Liver (tissue), 9 donors: ENCODE results near the gene RABEP1. TPM values are rescaled to one million over a fixed set of nuclear protein-coding genes. Genes with fewer than 3 reads are reported as not detected.
A peak's percentile ranks its signal among the peaks of the same experiment; 100 is the strongest.

ENCODE experiments used
- DNase-seq: peaks from one replicate; pipeline ENCODE4 v3.0.0-alpha.2; 2017; ENCODE audit warnings: low spot score
- H3K27ac ChIP-seq, 2 donors: one replicate each; pipeline ENCODE4 v1.7.0; 2013; ENCODE audit warnings: inconsistent platforms in 2 of 2, low read length in 2 of 2, control low read depth in 1 of 2, low read depth in 1 of 2, mild to moderate bottlenecking in 1 of 2
- H3K27me3 ChIP-seq, 4 donors: one replicate each; pipeline versions ENCODE4 v1.6.1 to v1.7.0; 2013; ENCODE audit warnings: low read length in 3 of 4, inconsistent platforms in 1 of 4, mild to moderate bottlenecking in 1 of 4, moderate library complexity in 1 of 4; ENCODE audit not compliant: control insufficient read depth in 4 of 4, insufficient read depth in 4 of 4
- H3K36me3 ChIP-seq, 4 donors: one replicate each; pipeline versions ENCODE4 v1.6.1 to v1.7.0; 2013; ENCODE audit warnings: low read length in 3 of 4, mild to moderate bottlenecking in 3 of 4, low read depth in 1 of 4, moderate library complexity in 1 of 4; ENCODE audit not compliant: control insufficient read depth in 4 of 4, insufficient read depth in 3 of 4
- H3K4me1 ChIP-seq, 4 donors: one replicate each; pipeline versions ENCODE4 v1.6.1 to v1.7.0; 2013; ENCODE audit warnings: low read length in 3 of 4, mild to moderate bottlenecking in 3 of 4, moderate library complexity in 1 of 4; ENCODE audit not compliant: control insufficient read depth in 4 of 4, insufficient read depth in 4 of 4
- H3K4me3 ChIP-seq, 3 donors: one replicate each; pipeline versions ENCODE4 v1.6.1 to v1.7.0; 2013; ENCODE audit warnings: low read length in 3 of 3, control low read depth in 1 of 3, low read depth in 1 of 3, mild to moderate bottlenecking in 1 of 3
- H3K9ac ChIP-seq, 2 donors: one replicate each; pipeline ENCODE4 v1.7.0; 2013; ENCODE audit warnings: low read length in 2 of 2, mild to moderate bottlenecking in 2 of 2, moderate library complexity in 2 of 2, control low read depth in 1 of 2, low read depth in 1 of 2
- H3K9me3 ChIP-seq, 4 donors: one replicate each; pipeline versions ENCODE4 v1.6.1 to v1.7.0; 2013; ENCODE audit warnings: low read length in 3 of 4; ENCODE audit not compliant: control insufficient read depth in 4 of 4
- EGR1 ChIP-seq, 2 donors: IDR thresholded peaks; 2 replicates each; pipeline ENCODE4 v1.6.1; 2016 to 2018; ENCODE audit warnings: antibody characterized with exemption in 2 of 2, low read depth in 2 of 2
- FOXA1 ChIP-seq: IDR thresholded peaks from 2 replicates; pipeline ENCODE4 v1.6.1; 2016; ENCODE audit warnings: antibody characterized with exemption
- FOXA2 ChIP-seq: IDR thresholded peaks from 2 replicates; pipeline ENCODE4 v1.6.1; 2016; ENCODE audit warnings: antibody characterized with exemption
- GABPA ChIP-seq, 2 donors: IDR thresholded peaks in 1 of 2; conservative IDR thresholded peaks in 1 of 2; 2 replicates each; pipeline ENCODE4 v1.6.1; 2016; ENCODE audit warnings: antibody characterized with exemption in 2 of 2, mild to moderate bottlenecking in 1 of 2, moderate library complexity in 1 of 2
- HNF4A ChIP-seq, 2 donors: conservative IDR thresholded peaks; 2 replicates each; pipeline ENCODE4 v1.6.1; 2016; ENCODE audit warnings: antibody characterized with exemption in 2 of 2, mild to moderate bottlenecking in 2 of 2
- HNF4G ChIP-seq: IDR thresholded peaks from 2 replicates; pipeline ENCODE4 v1.6.1; 2016; ENCODE audit warnings: antibody characterized with exemption
- JUND ChIP-seq, 2 donors: IDR thresholded peaks; 2 replicates each; pipeline ENCODE4 v1.6.1; 2016; ENCODE audit warnings: antibody characterized with exemption in 2 of 2
- NR2F2 ChIP-seq: IDR thresholded peaks from 2 replicates; pipeline ENCODE4 v1.6.1; 2016; ENCODE audit warnings: antibody characterized with exemption
- RAD21 ChIP-seq, 2 donors: IDR thresholded peaks; 2 replicates each; pipeline ENCODE4 v1.6.1; 2016; ENCODE audit warnings: antibody characterized with exemption in 2 of 2, mild to moderate bottlenecking in 2 of 2
- REST ChIP-seq: IDR thresholded peaks from 2 replicates; pipeline ENCODE4 v1.6.1; 2016; ENCODE audit warnings: antibody characterized with exemption, mild to moderate bottlenecking
- RXRA ChIP-seq, 2 donors: IDR thresholded peaks; 2 replicates each; pipeline ENCODE4 v1.6.1; 2017 to 2018; ENCODE audit warnings: antibody characterized with exemption in 2 of 2, mild to moderate bottlenecking in 1 of 2
- SP1 ChIP-seq: IDR thresholded peaks from 2 replicates; pipeline ENCODE4 v1.6.1; 2018; ENCODE audit warnings: antibody characterized with exemption, mild to moderate bottlenecking
- TAF1 ChIP-seq: conservative IDR thresholded peaks from 2 replicates; pipeline ENCODE4 v1.6.1; 2016; ENCODE audit warnings: antibody characterized with exemption, mild to moderate bottlenecking
- YY1 ChIP-seq: IDR thresholded peaks from 2 replicates; pipeline ENCODE4 v1.6.1; 2016; ENCODE audit warnings: antibody characterized with exemption, mild to moderate bottlenecking
- ZBTB33 ChIP-seq: IDR thresholded peaks from 2 replicates; pipeline ENCODE4 v1.6.1; 2016; ENCODE audit warnings: antibody characterized with exemption
- WGBS: extraction: QIAGEN DNeasy Blood & Tissue Kit; methylation state at CpG from one replicate; pipeline ENCODE4 v1.1.7; 2013; 5-methylcytosine and 5-hydroxymethylcytosine counted together
- polyA plus RNA-seq, 2 donors: library from polyadenylated mRNA; stranded (reverse) in 1 of 2; unstranded in 1 of 2; fragments of 200-250 nt in 1 of 2; fragments of >200 nt in 1 of 2; fragmentation: Nextera tagmentation in 1 of 2; extraction: Ambion mirVana in 1 of 2; gene quantifications; one replicate each; pipeline versions ENCODE4 v1.2.1 to v1.2.3, GENCODE V29; 2013 to 2015
- total RNA-seq, 2 donors: library from RNA; depleted of rRNA; stranded (reverse); fragments of >200 nt; gene quantifications; one replicate each; pipeline ENCODE4 v1.2.3, GENCODE V29; 2014
- TF ChIP-seq, protein P1 (sequence below): IDR thresholded peaks from 2 replicates; pipeline ENCODE4 v1.6.1; 2016; ENCODE audit warnings: antibody characterized with exemption
- TF ChIP-seq, protein P2 (sequence below): fragments of 150-350 bp; IDR thresholded peaks from 2 replicates; pipeline ENCODE4 v1.5.1; 2017; ENCODE audit warnings: improper control_type of control experiment, low read depth, low read length; ENCODE audit not compliant: missing input control
- TF ChIP-seq, protein P3 (sequence below): IDR thresholded peaks from 2 replicates; pipeline ENCODE4 v1.6.1; 2016; ENCODE audit warnings: antibody characterized with exemption
- donor health status: healthy.
- donor health status: healthy.
- donor health status: healthy.
- donor health status: healthy.
- donor health status: healthy.

Gene RABEP1
- total and polyA plus RNA-seq, 4 donors, result 13.3 to 26.6 (median 20.6) TPM

DNA sequence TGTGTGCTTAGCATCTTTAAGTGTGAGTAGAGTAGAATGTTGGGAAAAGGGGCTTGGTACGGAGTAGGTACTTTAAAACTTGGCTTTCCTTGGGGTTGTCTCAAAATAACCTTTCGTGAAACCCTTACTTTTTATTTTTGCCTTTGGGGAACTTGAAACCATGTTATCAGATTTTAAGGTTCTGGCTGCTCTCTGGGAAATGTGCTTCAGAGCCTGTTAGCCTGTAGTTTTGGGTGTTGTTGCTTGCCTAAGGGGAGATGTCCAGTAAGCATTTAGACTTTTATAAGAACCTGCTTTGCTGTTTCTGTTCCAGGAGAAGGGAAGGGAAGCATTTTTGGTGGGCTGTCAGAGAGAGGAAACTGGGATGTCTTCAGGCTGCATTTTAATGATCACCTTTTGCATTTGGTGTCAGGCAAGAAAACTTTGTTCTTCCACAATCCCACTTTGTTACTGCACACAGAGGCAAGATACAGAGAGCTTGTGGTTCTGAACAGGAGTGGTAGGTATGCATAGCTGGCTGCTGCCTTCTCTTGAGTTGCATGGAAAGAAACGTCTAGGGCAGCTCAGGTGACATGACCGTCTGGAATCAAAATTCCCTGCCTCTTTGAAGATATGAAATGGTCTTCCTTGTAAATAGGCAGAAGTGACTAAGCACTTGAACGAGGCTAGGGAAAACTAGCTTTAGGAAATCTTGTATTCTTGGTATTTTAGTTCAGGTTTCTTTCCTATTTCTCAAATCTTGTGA lies 1.7 kb downstream of the RABEP1 start:
- Histone ChIP-seq H3K4me3 (peak overlapping the region in 1 of 3 donors; percentile 99), H3K9me3 (no peaks in the 10 kb centered on the region), H3K27me3 (no peaks in the 10 kb centered on the region), H3K36me3 (no peaks in the 10 kb centered on the region), H3K27ac (peak overlapping the region in 1 of 2 donors; percentile 16), H3K4me1 (peaks cover 2 to 23% (median 13%) of the 10 kb centered on the region in 4 donors), H3K9ac (peak overlapping the region in 1 of 2 donors; percentile 8)
- DNase-seq, result no peak
- WGBS, result 64% methylated on average over 5 of the region's 5 CpGs
- TF ChIP-seq JUND (IDR thresholded peaks at IDR 0.05), result no peak
- no peak for TF ChIP-seq EGR1 (IDR thresholded peaks at IDR 0.05; ENCODE audit: low read depth in 2 of 2)
- TF ChIP-seq FOXA2, result no peak
- TF ChIP-seq, protein P1, sequence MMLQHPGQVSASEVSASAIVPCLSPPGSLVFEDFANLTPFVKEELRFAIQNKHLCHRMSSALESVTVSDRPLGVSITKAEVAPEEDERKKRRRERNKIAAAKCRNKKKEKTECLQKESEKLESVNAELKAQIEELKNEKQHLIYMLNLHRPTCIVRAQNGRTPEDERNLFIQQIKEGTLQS, result no peak
- TF ChIP-seq ZBTB33, result no peak
- no peak for TF ChIP-seq TAF1
- no peak for TF ChIP-seq NR2F2
- no peak for TF ChIP-seq HNF4A (conservative IDR thresholded peaks at IDR 0.05)
- no peak for TF ChIP-seq YY1
- TF ChIP-seq HNF4G, result no peak
- TF ChIP-seq, protein P2, sequence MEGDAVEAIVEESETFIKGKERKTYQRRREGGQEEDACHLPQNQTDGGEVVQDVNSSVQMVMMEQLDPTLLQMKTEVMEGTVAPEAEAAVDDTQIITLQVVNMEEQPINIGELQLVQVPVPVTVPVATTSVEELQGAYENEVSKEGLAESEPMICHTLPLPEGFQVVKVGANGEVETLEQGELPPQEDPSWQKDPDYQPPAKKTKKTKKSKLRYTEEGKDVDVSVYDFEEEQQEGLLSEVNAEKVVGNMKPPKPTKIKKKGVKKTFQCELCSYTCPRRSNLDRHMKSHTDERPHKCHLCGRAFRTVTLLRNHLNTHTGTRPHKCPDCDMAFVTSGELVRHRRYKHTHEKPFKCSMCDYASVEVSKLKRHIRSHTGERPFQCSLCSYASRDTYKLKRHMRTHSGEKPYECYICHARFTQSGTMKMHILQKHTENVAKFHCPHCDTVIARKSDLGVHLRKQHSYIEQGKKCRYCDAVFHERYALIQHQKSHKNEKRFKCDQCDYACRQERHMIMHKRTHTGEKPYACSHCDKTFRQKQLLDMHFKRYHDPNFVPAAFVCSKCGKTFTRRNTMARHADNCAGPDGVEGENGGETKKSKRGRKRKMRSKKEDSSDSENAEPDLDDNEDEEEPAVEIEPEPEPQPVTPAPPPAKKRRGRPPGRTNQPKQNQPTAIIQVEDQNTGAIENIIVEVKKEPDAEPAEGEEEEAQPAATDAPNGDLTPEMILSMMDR, result no peak
- TF ChIP-seq, protein P3, sequence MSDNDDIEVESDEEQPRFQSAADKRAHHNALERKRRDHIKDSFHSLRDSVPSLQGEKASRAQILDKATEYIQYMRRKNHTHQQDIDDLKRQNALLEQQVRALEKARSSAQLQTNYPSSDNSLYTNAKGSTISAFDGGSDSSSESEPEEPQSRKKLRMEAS, result no peak
- TF ChIP-seq REST, result no peak
- no peak for TF ChIP-seq GABPA (IDR thresholded peaks at IDR 0.05 in 1 of 2, conservative IDR thresholded peaks at IDR 0.05 in 1 of 2)
- TF ChIP-seq RXRA (IDR thresholded peaks at IDR 0.05), result no peak
- TF ChIP-seq RAD21 (IDR thresholded peaks at IDR 0.05), result no peak
- no peak for TF ChIP-seq SP1
- TF ChIP-seq FOXA1, result no peak
